Measurements from ENCODE around the gene LRRC7.
A peak's percentile ranks its signal among the peaks of the same experiment; 100 is the strongest.

LRRC7 gene

DNA sequence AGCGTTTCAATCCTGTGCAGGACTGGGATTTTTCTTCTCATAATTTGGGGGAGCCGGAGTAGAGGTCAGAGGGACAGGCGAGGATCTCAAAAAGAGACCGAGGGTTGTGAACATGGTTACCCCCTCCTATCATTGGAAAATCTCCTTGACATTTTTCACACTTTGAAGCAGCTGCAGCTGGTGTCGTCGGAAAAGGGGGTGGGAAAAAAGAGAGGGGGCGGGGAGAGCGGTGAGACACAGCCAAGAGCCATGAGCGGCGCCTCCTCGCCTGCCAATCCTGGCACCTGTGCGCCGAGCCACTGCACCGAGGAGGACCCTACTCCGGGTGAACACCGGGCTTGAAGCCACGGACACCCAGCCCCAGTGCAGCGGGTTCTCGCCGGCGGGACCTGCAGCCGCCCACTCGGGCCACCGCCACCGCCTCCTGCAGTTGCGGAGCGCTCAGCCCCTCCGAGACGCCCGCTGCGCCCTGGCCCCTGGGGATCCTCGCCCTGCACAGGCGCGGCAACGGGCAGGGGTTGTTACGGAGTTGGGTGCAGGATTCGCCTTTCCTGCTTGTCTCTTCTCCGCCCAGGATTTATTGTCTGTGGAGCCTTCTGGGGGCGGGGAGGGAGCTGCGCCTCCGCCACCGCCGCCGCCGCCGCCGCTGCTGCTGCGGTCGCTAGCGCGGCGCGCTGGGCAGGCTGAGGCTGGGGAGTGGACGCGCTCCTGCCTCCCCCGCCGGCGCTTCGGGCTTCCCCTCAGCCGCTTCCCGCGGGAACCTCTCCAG, at the start of gene LRRC7:
TSS of gene LRRC7 (plus strand) at position 271 of the 769 bp plus-strand sequence. CDS start 718 bp downstream, outside the sequence.
- peak; percentile 82 for DNase-seq

DNA sequence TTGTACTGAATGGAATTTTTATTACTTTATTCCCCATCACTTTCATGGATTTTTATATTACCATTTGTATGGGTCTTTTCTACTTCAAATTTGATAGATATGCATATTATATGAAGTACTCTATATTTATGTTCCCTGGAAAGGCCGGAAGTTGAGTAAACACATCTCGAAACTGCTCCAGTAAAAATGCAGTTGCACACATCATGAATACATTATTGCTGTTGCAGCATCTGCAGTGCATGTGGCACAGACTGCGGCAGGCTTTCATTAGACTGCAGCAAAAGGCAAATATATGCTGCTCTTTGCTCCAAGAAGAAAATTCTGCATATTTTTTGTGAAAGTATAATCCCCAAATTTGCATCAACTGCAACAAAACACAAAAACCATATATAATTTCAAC, 48.7 kb upstream of the LRRC7 start:
- no peak for DNase-seq

DNA sequence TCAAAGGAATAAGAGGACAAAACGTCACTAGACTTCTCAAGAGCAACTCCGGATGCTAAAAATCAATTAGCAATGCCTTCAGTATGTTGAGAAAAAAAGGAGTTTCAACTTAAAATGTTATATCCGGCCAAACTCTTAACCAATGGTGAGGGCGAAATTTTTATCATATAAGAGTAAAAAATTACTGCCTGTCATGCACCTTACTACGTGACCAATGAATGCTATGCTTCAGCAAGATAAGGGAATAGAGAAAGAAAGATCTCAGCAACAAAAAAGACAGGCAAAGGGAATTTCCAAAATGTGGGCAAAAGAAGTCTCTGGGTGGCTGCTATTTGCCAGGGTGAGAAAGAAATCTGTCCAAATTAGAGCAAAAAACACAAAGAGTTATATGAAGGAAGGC, 47.4 kb upstream of the LRRC7 start:
- DNase-seq, result no peak

DNA sequence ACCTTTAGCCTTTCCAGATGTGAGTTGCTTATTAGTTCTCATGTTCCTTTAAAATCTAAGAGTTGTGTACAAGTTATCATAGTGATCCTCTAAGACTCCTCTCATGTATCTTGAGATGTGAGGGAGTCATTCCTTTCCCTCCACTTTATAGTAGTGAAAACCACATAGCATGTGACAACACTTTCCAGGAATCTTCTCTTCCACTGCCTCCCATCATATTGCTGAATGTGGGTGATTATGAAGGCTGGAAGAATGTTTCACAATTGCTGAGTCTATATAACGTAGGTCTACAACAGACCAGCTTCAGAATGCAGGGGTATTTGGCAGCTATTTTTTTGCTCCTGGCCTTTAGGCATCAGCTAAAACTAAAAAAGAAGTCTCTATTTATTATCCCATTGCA, 44.7 kb upstream of the LRRC7 start:
- DNase-seq, result no peak

DNA sequence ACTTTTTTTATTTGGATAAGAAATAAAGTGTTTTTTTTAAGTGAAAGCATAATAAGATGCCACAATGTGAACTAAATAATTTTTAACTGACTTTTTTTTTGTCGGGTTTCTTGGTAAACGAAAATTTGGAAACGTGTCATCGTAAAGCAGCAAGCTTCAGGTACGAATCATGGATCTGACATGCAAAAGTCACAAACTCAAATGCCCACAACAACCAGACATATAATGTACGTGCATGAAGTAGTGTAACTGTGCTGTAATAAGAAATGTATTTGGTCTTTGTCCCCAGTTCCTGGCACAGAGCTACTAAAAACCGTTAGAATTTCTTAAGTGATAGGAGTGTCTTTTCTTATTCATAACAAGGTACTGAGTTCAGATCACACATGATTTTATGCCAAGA, 44.3 kb upstream of the LRRC7 start:
- DNase-seq, result no peak

DNA sequence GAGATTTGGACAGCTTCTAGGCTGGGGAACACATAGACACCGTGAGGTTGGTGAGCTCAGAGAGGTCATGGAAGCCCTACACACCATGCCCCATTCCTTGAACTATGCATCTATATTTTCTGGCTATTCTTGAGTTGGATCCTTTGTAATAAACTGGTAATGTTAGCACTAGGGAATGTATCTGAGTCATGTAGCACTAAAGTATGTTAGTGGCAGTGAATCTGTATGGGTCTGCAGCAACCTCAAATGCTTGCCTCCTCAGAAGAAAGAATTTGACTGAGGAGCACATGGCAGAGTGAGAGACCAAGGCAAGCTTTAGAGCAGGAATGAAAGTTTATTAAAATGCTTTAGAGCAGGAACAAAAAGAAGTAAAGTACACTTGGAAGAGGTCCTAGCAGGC, 43.7 kb upstream of the LRRC7 start:
- DNase-seq, result no peak

DNA sequence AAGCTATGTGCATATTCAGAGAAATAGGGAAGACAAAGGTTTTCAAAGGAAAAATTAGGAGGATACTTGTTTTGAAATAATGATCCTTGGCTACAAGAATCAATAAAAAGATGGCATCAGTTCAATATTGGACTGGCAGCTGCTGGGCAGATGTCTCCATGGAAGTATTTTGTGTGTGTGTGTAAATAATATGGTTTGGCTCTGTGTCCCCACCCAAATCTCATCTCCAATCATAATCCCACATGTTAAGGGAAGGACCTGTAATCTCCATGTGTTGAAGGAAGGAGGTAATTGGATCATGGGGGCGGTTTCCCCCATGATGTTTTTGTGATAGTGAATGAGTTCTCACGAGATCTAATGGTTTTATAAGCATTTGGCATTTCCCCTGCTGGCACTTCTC, 40.4 kb upstream of the LRRC7 start:
- DNase-seq, result peak; percentile 54

DNA sequence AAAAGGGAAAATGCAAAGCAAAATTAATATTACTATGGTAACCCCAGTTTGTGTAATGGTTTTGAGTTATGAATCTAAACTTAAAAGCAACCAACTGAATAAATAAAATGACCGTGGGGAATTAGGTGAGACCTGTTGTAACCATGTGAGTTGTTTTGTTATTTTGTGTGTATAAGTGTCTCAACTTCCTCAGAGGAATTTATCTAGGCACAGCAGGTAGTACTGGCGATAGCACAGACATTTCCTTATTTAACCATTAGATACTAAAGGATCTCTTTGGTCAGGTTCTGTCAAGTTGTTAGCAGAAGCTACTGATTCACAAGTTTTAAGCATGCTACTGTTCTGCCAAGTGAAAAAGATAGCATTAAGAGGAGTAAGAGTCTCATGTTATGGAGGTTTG, 39.3 kb upstream of the LRRC7 start:
- DNase-seq, result no peak

DNA sequence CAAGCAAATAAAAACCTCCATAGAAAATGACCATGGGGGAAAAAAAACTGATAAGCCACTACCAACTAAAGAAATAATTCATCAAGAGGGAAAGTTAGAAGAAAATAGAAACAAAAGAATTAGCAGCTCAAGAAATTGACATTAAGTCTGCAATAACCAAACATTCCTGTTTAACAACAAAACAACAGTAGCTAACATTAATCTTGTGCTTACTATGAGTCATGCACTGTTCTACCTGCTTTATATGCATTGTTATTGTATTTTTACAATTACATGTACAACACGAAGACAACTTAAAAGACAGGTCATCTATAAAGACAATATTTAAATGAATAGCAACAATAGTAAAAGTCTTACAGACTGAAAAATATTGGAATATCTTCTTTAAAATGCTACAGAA, 34.4 kb upstream of the LRRC7 start:
- DNase-seq, result no peak

DNA sequence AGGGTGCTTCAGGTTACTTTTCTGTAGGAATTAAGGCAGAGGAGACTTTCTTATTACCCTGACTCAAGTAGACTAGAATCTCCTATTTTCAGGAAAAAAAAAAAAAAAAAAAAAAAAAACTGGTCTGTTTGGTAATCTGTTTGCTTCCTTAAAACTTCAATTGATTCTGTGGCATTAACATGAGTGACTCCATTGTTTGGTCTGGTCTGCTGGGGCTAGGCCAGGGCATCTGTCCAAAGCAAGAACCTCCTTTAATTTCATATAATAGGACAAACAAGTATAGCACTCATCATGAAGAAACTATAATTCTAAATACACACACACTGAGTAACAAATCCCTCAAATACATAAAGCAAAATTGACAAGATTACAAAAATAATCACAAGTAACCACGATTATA, 32.9 kb upstream of the LRRC7 start:
- peak; percentile 33 for DNase-seq

DNA sequence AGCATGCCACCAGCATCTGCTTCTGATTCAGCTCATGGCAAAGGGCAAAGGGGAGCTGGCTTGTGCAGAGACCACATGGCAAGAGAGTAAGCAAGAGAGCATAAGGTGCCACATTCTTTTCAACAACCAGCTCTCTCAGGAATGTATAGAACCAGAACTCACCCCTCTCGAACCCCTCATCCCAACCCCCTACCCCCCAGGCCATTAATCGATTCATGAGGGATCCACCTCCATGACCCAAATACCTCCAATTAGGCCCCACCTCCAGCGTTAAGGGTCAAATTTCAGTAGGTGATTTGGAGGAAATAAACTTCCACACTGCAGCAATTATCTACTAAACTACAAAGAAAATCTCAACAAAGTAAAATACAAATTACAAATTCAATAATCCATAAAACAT, 32.2 kb upstream of the LRRC7 start:
- DNase-seq, result peak; percentile 68

DNA sequence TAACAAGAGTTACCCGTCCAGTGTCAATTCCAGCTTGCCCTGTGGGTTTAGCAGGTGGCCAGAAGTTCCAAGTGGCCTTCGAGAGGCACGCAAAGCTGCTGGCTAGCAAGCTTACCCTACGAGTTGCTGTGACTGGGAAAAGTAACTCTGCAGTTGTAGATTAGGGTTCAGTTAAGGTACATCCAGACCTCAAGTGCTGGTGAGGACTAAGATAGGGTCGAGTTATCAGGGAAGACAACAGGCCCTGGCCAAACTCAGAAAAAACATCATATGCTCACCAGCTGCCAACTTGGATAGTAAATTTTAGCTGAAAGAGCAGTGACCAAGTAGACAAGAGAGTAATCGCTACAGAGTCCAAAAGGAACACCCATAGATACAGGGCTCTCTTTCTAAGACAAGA, 27.7 kb upstream of the LRRC7 start:
- DNase-seq, result no peak

DNA sequence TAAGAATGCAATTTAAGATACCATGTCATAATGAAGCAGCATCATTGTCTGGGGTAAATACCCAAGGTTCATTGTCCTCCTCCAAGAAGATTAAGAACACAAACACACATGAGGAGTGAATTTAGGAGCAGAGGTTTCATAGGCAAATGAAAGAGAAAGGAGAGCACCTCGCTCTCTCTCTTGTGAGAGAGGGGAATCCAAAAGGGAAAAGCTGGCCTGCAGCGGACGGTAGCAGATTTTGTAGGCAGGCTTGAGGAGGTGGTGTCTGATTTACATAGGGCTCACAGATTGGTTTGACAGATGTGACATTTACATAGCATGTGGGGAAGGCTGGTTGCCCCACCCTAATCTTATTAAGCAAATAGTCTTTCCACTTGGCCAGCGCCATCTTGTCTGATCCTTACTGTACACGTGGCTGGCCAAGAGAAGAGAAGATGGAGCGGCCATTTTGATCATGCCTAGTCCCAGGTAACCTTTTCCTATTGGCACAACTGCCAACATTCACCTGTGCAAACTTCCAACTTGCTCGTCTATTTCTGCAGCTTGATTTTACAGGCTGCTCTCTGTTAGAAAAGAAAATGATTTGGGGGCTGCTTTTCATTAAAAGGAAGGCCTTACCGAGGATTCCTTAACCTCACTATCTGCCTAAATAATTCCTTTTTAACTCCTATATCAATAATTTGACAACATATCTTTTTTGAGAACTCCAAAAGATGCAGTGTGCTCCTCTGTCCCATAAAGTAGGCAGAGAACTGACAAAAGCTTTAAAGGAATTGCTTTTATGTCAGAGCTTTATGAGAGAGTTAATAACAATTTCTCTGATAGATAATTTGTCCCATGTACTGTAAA, 16.0 kb upstream of the LRRC7 start:
- no peak for DNase-seq

DNA sequence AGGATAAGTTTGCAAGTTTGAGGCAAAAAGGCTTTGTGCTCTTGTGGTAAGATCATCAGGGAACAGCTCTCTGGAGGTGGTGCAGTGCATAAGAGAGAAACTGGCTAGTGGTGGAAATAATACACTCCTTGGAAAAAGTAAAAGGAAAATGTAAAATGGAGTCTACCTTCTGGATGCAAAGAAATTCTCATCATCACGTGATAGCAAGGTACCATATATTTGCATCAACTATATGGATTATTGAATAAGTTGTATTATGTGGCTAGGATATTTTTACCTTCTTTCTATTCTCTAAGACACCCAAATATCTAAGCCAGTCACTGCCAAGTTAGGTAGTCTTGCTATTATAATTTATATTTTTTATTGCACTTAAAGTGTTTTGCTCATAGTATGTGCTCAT, 14.0 kb upstream of the LRRC7 start:
- DNase-seq, result no peak

DNA sequence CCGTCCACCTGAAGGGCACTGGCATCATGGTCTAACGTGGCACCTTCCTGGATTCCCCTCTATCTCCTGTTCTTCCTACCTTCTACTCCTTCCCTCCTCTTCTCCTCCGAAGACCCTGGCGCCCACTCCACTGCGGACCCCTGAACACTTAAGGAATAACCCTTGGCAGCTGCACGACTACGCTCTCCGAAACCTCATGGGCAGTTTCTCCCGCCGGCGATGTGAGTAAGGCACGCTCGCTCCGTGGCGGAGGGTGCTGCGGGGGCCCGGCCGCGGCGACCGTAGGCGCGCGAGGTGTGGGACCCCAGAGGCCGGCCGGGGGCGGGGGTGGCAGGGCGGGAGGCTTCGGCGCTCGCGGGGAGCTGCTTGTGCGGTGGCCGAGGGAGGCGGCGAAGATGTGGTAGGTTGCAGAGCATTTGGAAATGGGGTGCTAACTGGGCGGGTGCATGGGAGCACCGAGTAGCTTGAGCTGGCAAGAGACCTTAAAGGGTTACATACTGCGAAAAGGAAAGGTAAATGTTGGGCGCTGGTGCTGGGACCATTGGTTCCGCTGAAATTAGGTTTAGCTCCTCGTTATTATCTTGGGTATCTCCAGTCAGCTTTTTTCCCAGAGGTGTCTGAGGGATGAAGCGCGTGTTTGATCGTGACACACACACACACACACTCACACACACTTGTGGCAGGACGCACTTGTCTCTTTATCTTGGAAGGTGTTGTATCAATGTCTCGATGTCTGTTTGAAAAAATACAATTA, 876 bp downstream of the LRRC7 start:
- DNase-seq, result no peak

DNA sequence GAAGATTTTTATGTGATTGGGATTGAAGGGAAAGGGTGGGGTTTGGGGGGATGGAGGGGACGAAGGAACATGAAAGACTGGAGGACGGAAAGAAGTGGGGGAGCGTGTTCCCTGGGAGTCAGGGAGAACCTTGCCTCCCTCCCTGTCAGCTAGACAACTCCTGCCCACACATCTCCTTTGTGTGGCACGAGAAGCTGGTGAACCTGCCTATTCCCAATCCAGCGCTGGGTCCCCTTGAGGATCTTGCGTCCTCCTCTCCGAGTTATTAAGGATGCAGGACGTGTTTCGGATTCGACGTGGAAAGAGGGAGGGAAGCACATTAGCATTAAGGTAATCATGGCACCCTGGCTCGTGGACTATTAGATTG, 1.4 kb downstream of the LRRC7 start:
- DNase-seq, result peak; percentile 28

DNA sequence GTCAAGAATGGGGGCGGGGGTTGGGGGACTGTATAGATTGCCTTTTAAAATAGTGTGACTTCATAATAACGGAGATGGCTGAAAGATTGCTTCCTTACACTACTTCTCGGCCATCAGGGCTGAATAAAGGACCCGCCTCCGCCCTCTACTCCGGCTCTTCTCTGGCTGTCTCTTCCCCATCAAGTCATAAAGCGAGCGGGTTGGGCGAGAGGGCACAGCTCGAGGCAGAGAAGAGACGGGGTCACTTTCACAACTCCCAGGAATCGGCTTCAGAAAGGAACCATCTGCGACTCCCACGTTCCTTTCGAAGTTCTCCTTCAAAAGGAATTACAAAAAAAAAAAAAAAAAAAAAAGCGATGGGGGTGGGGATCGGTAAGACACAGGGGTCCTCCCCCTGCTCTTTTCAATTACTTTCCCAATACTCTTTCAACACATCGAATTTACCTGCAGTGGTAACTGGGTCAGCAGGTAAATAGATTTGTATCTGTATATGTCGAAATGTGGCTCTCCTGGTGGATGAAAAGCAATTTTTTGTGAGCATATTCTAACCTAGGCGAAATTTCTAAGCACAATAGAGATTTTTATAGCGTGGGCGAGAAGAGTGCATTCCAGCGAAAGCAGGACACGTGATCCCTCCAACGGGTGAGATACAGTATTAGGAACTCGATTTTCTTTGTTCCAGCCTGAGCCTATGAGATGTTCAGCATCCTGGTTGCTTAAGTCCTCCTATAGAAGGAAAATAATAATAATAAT, 2.0 kb downstream of the LRRC7 start:
- DNase-seq, result peak; percentile 76

DNA sequence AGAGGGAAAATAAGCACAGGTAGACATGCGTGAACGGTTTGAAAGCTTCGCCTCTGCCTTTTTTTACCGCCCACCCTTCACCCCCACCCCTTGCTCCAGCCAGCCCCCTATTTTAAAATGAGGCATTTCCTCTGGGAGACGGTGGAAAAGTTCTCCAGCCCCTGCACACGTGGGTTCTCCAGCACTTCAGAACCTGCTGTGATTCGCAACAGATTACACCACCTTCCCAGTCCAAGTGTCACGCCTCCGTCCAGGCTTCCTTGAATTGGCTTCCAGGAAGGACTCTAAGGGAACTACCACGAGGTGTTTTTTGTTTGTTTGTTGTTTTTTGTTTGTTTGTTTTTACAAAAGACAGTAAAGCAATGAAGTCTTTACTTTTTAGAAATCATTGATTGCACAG, 2.6 kb downstream of the LRRC7 start:
- DNase-seq, result peak; percentile 76

DNA sequence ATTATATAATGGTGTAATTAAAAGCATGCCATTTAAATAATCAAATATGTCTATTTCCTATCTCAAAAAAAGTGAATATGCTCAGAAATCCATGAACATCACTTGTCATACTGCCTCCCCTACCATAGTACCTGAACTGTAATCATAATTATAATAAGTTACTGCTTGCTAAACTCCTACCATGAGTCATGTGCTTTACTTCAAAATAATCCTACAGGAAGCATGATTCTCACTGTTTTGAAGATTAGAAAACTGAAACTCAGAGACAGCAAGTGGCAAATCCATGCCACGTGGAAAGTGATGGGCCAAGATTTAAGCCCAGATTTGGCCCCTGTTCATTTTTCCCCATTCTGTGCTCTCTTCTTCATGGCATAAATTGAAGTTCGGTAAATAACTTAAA, 5.2 kb downstream of the LRRC7 start:
- peak; percentile 69 for DNase-seq

DNA sequence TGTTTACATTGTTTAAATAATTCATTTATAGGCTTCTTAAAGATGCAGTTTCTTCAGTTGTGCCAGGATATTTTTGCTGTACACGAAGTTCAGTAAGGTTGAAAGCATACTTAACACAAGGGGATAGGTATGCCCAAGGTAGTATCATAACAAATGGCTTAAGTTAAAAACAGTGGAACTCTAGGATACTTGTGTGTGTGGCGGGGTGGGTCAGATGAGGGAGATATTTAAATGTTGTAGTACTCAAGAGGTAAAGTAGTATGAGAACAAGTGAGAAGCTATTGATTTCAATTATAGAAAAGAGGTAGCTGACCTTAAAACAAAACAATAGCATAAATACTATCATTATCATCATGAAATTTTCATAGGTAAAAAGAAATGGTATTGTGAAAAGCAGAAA, 6.2 kb downstream of the LRRC7 start:
- DNase-seq, result no peak

DNA sequence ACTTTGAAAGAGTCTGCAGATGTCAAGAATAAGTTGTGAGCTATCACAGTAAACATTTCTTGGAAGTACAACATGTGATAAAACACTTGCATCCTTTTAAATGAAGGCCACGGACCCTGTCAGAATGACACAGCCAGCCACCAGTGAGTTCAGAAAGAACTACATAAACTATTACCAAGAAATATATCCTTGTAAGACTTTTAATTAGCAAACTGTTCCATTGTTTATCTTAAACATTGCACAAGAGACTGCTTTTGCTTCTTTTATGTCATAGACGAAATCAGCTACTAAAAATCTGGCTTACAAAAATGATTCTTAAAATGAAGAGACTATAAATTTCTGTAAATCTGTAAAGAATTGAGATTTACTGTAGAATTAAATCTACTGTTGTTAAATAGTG, 17.9 kb downstream of the LRRC7 start:
- no peak for DNase-seq

DNA sequence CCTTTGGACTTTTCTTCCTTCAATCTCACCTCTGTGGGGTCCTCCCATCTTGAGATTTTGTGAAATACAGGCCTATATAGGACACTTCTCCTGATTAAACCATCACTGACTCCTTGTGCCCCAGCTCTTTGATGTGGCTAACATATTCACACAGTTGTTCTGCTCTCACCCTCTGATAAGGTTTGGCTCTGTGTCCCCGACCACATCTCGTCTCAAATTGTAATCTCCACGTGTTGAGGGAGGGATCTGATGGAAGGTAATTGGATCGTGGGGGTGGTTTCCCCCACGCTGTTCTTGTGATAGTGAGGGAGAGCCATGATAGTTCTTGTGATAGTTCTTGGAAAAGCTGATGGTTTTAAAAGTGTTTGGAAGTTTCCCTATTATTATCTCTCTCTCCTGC, 19.7 kb downstream of the LRRC7 start:
- DNase-seq, result no peak

DNA sequence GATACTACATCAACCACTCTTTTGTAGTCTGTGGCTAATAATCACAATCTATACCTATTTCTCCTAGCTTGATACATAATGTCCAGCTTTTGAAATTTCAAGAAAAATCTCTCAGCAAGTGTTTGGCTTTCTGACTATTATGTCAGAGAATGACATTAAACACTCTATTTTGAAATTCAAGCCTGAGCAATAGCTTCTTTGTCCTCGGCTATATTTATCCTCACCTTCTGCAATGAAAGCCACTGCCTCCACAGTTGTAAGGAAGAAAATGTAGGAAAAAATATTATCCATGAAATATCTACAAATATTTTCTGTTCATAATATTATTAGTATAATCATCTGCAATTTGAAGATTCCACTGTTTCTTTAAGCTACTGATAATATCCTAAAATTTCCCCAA, 22.1 kb downstream of the LRRC7 start:
- DNase-seq, result no peak

Data from NCI-H446 treated with DMSO at 0.1 percent for 48 hours (cell line).